Islet of Langerhans (tissue), 1 donor: Measurements from ENCODE around the gene TLCD1.
"Not testable (repeated sequence)": the region's sequence is repeated elsewhere in the genome, so short reads cannot be mapped to it uniquely, and the experiment has no call there.

ENCODE experiments used
- FAIRE-seq: peaks from one replicate; lab custom pipeline; 2011; peaks lifted over from hg19 to GRCh38; lab: Jason Lieb, UNC

Gene TLCD1

DNA sequence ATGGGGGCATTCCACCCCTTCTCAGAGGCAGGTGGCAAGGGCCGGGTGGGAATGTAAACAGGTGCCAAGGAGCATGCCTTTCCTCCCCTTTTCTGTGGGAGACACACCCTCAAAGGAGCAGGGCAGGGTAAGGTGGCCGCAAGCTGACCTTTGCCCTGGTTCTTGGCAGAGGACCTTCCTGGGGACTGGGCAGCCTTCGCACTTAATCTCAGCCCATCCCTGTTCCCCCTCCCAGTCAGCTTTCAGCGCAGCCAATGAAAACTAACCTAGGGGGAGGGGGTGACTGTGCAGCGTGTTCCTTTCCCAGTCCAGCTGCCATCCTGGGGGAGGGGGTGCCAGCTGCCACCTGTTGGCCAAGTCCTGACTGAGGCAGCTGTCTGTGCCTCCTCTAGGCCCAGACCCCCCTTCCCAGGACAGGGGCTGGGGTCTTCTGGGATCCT is 20.6 kb upstream of the TLCD1 start:
- no peak for FAIRE-seq

DNA sequence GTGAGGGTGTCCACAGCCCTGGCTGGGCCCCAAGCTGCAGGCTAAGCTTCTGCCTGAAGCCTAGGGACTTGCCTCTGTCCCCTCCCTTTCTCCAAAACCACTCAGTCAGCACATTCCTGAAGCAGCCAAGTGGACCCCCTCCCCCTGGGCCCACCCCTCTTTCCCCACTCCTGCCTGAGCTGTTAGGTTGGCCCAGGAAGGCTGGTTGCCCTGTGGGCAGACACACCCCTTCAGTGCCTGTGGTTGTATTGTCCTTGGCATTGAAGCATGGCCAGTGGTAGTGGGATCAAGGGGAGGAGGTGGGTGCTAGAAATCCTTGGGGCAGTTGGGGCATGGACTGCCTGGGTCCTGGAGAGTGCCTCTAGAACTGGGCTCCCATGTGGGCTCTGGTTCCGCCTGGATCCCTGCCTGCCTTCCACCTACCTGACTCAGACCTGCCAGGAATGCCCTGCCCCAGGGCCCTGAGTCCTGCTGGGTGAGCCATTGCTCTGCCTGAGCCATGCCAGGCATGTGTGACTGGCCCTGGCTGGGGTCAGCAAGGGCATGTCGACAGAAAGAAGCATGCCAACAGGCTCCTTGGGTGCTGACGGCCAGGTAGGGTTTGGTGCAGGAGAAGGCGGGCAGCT is 19.9 kb upstream of the TLCD1 start:
- FAIRE-seq, result no peak

DNA sequence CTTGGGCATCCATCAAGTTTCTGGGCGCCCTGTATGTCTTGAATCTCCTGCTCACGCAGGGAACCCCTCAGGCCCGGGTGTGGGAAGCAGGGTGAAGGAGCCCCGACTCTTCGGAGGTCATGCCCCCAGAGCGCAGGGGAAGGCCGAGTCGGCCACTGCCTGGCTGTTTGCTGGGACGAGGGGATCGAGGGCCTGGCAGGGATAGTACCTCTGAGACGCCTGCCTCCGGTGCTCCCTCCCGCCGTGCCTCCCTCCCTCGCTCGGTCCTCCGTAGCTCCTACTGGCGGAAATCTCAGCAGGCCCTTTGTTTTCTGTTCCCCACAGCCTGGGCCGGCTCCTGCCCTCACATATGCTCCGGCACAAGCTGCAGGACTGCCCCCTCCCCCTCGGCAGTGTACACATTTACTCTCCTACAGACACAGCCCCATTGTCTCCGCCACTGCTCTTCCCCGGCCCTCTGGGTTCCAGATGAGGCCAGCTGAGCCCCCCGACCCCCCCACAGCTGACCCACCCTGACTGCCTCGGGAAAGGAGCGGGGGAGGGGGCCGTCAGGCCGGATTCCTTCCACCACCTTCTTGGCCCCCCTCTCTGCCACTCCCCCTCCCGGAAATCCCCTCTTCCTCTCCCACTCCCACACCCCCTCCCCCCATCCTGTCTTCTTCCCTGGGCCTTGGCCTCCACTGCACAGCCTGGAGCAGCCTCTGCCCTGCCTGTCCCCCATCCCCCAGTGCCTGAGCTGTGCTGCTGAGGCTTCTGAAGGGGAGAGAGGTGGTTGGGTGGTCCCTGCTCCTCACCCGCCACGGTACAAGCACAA is 19.1 kb upstream of the TLCD1 start:
- no peak for FAIRE-seq

DNA sequence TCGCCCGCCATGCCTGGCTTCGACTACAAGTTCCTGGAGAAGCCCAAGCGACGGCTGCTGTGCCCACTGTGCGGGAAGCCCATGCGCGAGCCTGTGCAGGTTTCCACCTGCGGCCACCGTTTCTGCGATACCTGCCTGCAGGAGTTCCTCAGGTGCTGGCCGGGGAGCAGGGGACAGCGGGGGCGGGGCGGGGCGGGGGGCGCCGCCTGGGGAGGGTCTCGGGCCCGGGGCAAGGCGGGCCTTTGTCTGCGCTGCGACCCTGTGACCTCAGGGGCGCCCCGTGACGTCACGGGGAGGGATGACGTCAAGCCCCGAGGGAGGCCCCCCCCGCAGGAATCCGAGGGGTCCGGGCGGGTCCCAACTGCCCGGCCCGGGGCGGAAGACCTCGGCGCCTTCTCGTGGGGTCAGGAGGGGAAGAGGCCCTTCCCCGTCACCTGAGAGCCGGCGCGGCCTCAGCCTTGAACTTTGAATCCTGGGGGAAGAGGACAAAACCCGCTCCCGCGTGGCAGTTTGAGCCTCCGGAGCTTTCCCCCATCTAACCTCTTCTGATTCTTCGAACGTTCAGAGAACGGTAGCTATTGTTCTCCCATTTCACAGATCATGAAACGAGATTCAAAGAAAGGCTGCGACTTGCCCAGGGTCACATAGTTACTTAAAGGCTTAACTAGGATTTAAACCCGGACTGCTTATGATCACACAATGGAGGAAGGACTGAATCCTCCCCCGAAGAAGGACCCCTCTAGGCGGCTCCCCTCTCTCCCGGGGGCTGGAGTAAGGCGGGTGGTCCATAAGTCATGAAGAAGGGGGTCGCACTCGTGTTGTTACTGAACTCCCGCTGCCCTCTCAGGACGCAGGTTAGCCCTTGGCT is 18.3 kb upstream of the TLCD1 start:
- no peak for FAIRE-seq

DNA sequence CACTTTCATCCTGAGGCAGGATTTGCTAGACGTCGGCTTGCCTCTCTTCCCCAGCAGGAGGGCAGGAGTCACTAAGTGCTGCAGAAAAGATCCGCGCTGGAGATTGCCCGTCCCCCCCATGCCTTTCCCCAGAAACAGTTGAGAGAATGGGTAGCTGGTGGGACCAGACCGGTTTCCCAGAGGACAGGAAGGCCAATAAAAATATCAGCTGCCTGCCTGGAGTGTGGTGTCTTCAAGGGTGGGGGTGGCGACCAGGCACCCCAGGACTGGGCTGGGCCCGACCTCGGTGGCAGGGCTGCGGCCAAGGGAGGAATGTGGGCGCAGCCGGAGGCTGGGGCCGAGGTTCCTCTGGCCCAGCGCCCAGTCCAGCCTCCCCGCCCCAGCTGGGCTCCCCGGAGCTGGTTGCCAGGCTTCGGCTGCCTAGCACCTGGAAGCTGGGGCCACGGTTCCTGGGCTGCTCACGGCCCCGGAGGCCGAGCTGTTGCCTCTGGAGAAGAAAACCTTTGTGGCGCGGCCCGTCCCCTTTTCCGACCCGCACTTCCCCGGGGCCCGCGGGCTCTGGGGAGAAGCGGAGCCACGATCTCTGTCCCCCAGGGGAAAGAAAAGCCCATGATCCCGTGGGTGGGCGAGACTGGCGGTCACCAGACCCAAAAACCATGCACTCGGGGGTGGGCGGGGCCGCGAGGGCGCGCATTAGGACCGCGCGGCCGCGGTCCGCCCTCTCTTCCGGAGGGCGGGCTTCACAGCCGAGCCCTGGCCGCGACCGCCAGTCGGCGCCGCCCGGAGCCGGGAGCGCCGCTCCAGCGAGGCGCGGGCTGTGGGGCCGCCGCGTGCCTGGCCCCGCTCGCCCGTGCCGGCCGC is 17.4 kb upstream of the TLCD1 start, which contains the start of gene TRAF4:
TSS of gene TRAF4 (plus strand) at position 769 of the 861 bp plus-strand sequence. CDS start 102 bp downstream, outside the sequence.
- no peak for FAIRE-seq

DNA sequence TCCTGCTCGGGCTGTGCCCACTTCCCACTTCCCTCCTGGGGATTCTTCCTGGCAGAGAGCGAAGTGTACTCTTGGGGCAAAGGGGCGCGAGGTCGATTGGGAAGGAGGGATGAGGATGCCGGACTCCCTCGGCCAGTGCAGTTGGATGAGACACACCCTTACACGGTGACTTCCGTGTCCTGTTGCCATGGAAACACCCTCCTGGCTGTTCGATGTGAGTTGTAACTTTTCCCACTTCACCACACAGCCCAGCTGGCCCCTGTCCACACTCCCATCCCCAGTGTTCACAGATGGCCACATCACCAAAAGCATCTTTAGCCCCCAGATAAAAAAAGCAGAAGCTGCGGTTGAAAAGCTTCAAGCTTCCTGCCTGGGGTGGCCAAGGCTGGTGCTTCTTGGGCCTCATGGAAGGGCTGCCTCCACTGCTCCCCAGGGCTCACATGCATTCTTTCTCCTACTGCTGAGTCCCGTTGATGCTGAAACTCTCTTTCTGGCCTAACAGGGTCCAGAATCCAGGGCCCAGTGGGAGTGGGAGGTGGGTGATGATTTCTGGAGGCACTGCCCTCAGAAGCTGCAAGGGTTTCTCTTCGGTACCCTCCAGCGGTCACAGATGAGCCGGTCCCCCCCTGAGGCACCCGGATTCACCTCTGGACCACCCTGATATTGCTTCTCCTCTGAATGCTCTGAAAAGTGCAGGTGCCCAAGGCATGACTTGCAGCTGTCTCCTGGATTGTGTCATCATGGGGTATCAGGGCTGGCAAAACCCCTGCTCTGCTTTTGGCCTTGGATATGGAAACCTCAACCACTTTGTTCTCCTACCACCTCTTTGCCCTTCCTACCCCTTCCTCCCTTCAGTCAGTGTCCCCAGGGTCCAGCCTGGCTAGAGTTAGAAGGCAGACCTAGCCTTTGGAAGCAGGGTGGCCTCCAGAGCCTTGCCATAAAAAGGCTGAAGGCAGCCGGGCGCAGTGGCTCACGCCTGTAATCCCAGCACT is 15.6 kb upstream of the TLCD1 start:
- FAIRE-seq, result no peak

- no peak for FAIRE-seq
Observed at GRCh38 chr17:28740406-28741357, 14.6 kb upstream of the TLCD1 start.

- FAIRE-seq, result no peak
Observed at GRCh38 chr17:28738680-28739384, 12.8 kb upstream of the TLCD1 start.

GRCh38 chr17:28737770-28738679 is 12.0 kb upstream of the TLCD1 start:
- no peak for FAIRE-seq

DNA sequence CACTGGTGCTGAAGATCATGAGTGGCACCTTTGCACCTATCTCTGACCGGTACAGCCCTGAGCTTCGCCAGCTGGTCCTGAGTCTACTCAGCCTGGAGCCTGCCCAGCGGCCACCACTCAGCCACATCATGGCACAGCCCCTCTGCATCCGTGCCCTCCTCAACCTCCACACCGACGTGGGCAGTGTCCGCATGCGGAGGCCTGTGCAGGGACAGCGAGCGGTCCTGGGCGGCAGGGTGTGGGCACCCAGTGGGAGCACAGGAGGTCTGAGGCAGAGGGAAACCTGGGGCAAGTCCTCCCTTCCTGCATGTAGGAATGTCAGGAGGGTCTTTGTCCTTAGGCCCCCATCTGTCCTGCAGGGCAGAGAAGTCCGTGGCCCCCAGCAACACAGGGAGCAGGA is 11.3 kb upstream of the TLCD1 start:
- no peak for FAIRE-seq

DNA sequence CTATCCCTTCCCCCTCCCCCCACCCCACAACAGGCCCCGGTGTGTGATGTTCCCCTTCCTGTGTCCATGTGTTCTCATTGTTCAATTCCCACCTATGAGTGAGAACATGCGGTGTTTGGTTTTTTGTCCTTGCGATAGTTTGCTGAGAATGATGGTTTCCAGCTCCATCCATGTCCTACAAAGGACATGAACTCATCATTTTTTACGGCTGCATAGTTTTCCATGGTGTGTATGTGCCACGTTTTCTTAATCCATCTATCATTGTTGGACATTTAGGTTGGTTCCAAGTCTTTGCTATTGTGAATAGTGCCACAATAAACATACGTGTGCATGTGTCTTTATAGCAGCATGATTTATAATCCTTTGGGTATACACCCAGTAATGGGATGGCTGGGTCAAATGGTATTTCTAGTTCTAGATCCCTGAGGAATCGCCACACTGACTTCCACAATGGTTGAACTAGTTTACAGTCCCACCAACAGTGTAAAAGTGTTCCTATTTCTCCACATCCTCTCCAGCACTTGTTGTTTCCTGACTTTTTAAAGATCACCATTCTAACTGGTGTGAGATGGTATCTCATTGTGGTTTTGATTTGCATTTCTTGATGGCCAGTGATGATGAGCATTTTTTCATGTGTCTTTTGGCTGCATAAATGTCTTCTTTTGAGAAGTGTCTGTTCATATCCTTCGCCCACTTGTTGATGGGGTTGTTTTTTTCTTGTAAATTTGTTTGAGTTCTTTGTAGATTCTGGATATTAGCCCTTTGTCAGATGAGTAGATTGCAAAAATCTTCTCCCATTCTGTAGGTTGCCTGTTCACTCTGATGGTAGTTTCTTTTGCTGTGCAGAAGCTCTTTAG is 10.1 kb upstream of the TLCD1 start:
- not testable (repeated sequence) for FAIRE-seq

GRCh38 chr17:28735242-28735722 is 9.2 kb upstream of the TLCD1 start:
- no peak for FAIRE-seq

DNA sequence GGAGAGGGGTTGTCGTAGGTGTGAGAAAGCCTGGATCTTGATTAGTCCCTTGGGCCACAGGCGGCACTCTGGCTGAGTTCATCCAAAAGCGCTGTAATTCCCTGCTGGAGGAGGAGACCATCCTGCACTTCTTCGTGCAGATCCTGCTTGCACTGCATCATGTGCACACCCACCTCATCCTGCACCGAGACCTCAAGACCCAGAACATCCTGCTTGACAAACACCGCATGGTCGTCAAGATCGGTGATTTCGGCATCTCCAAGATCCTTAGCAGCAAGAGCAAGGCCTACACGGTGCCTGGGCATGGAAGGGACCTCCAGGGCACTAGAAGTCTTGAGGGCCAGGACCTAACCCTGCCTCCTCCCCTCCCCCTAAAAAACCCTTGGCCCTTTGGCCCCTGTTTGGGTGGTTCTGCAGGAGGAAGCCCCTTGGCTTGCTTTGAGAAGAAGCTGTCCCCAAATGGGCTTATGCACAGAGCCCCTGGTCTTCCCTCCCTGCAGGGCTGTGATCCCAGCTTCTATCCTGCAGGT is 8.7 kb upstream of the TLCD1 start:
- FAIRE-seq, result no peak

DNA sequence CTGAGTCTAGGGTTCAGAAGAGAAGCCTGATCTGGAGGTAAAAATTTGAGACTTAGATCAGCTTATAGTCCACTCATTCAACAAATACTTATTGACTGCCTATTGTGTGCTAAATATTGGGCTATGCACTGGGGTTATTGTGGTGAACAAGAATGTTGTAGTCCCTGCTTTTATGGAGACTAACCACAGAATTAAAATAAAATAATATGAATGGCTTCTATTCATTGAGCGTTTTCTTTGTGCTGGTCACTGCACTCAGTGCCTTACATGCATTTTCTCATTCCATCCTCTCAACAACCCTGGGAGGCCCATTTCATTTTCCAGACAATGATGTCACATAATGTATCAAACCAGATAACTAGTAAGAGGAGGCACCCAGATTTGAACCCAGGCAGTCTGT is 7.3 kb upstream of the TLCD1 start:
- FAIRE-seq, result no peak

GRCh38 chr17:28729950-28730330 is 3.9 kb upstream of the TLCD1 start:
- no peak for FAIRE-seq
